ENCODE data around the gene MKRN1.

DNA sequence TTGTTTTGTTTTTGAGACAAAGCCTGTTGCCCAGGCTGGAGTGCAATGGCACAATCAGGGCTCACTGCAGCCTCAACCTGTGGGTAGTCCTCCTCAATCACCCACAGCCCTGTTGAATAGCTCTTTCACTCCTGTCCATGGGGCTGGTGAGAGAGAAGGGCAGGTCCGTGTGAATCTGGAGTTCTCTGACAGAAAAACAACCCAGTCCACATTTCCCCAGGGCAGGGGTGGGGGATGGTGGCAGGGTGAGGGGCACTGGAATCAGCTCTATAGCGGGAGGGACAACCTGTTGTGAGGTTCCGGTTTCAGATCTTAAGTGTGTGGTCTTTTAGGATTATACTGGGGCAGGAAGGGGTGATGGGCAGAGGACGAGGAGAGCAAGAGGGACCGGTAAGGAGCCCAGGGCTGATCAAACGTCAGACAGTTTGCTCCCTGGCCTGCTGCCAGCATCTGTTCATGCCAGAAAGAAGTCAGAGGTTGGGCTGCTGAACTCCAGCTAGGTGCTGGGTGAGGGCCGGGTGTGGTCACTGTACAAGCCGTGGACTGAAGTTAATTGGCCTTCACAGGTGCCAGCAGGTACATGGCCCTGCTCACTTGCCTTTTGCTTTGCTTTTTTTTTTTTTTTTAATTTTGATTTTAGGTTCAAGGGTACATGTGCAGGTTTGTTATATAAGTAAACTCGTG, 33.2 kb upstream of the MKRN1 start:
- TF ChIP-seq, protein P1, sequence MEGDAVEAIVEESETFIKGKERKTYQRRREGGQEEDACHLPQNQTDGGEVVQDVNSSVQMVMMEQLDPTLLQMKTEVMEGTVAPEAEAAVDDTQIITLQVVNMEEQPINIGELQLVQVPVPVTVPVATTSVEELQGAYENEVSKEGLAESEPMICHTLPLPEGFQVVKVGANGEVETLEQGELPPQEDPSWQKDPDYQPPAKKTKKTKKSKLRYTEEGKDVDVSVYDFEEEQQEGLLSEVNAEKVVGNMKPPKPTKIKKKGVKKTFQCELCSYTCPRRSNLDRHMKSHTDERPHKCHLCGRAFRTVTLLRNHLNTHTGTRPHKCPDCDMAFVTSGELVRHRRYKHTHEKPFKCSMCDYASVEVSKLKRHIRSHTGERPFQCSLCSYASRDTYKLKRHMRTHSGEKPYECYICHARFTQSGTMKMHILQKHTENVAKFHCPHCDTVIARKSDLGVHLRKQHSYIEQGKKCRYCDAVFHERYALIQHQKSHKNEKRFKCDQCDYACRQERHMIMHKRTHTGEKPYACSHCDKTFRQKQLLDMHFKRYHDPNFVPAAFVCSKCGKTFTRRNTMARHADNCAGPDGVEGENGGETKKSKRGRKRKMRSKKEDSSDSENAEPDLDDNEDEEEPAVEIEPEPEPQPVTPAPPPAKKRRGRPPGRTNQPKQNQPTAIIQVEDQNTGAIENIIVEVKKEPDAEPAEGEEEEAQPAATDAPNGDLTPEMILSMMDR (IDR thresholded peaks at IDR 0.05; ENCODE audit: poor library complexity): no peak
- TF ChIP-seq EZH2 (IDR thresholded peaks at IDR 0.05; ENCODE audit: borderline replicate concordance): no peak
